Gastroesophageal sphincter (tissue), 3 donors: ENCODE results near the gene GOLGA6L6.
"Not testable (repeated sequence)": the region's sequence is repeated elsewhere in the genome, so short reads cannot be mapped to it uniquely, and the experiment has no call there.

Experiments
- POLR2AphosphoS5 ChIP-seq: sonication (generic); formaldehyde crosslinking; IDR thresholded peaks from one replicate; pipeline ENCODE4 v1.6.1; 2017; ENCODE audit warnings: antibody characterized with exemption
- TF ChIP-seq, protein P1 (sequence below), 4 experiments: fragments of 200-600 bp in 2 of 4; fragments of 450-650 bp in 2 of 4; sonication (generic) in 1 of 4; IDR thresholded peaks; one replicate each; pipeline ENCODE4 v1.5.1; 2017 to 2019; ENCODE audit warnings: antibody characterized with exemption in 4 of 4, mild to moderate bottlenecking in 2 of 4, moderate library complexity in 2 of 4

DNA sequence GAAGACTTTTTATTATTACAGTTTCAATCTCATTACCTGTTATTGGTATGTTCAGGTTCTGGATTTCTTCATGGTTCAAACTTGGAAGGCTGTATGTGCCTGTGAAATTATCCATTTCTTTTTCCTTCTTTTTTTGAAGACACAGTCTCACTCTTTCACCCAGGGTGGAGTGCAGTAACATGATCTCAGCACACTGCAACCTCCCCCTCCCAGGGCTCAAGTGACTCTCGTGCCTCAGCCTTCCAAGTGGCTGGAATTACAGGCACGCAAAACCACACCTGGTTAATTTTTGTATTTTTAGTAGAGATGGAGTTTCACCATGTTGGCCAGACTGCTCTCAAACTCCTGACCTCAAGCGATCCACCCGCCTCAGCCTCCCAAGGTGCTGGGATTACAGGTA lies 52.3 kb downstream of the GOLGA6L6 start:
- not testable (repeated sequence) for TF ChIP-seq POLR2AphosphoS5
- TF ChIP-seq, protein P1, sequence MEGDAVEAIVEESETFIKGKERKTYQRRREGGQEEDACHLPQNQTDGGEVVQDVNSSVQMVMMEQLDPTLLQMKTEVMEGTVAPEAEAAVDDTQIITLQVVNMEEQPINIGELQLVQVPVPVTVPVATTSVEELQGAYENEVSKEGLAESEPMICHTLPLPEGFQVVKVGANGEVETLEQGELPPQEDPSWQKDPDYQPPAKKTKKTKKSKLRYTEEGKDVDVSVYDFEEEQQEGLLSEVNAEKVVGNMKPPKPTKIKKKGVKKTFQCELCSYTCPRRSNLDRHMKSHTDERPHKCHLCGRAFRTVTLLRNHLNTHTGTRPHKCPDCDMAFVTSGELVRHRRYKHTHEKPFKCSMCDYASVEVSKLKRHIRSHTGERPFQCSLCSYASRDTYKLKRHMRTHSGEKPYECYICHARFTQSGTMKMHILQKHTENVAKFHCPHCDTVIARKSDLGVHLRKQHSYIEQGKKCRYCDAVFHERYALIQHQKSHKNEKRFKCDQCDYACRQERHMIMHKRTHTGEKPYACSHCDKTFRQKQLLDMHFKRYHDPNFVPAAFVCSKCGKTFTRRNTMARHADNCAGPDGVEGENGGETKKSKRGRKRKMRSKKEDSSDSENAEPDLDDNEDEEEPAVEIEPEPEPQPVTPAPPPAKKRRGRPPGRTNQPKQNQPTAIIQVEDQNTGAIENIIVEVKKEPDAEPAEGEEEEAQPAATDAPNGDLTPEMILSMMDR (IDR thresholded peaks at IDR 0.05) = not testable (repeated sequence)
